HUES64 (cell line): ENCODE measurements around the gene LYRM4. TPM values are rescaled to one million over a fixed set of nuclear protein-coding genes. Genes with fewer than 3 reads are reported as not detected.

ENCODE experiments used
- H3K27ac ChIP-seq: 2 replicates; pipeline ENCODE4 v1.7.0; 2013; ENCODE audit warnings: low read depth, low read length, inconsistent platforms
- H3K27me3 ChIP-seq: 2 replicates; pipeline ENCODE4 v1.6.1; 2013; ENCODE audit warnings: mild to moderate bottlenecking, low read length; ENCODE audit not compliant: insufficient read depth
- H3K36me3 ChIP-seq: 2 replicates; pipeline ENCODE4 v1.6.1; 2013; ENCODE audit warnings: mild to moderate bottlenecking, low read length; ENCODE audit not compliant: insufficient read depth
- H3K4me1 ChIP-seq: 2 replicates; pipeline ENCODE4 v1.6.1; 2013; ENCODE audit warnings: mild to moderate bottlenecking, low read length, moderate library complexity; ENCODE audit not compliant: insufficient read depth
- H3K4me3 ChIP-seq: 2 replicates; pipeline ENCODE4 v1.5.1; 2013; ENCODE audit warnings: mild to moderate bottlenecking, low read length, moderate library complexity
- H3K9ac ChIP-seq: 2 replicates; pipeline ENCODE4 v1.6.1; 2013; ENCODE audit warnings: mild to moderate bottlenecking, low read depth, low read length
- H3K9me3 ChIP-seq: 2 replicates; pipeline ENCODE4 v1.6.1; 2013; ENCODE audit warnings: low read depth, low read length; ENCODE audit not compliant: insufficient read depth
- WGBS: fragments of 150-250, 120-280 bp; methylation state at CpG from one replicate; pipeline ENCODE4 v1.1.7; 2013; ENCODE audit warnings: missing lambda C conversion rate; 5-methylcytosine and 5-hydroxymethylcytosine counted together
- polyA plus RNA-seq, 2 experiments: library from polyadenylated mRNA; stranded (reverse); fragments of 50-300 nt; gene quantifications; one replicate each; pipeline ENCODE4 v1.2.3, GENCODE V29; 2013

LYRM4 gene
- polyA plus RNA-seq (2013, experiment 1 of 2) = 41.3 TPM
- 45.6 TPM for polyA plus RNA-seq (2013, experiment 2 of 2)

- Histone ChIP-seq H3K9me3 (no peaks in the 10 kb centered on the region), H3K36me3 (peaks cover 18% of the 10 kb centered on the region), H3K9ac (peak within 1 kb of the TSS; percentile 100), H3K27me3 (no peaks in the 10 kb centered on the region), H3K4me3 (peak within 1 kb of the TSS; percentile 88), H3K27ac (peak within 1 kb of the TSS; percentile 99), H3K4me1 (no peaks in the 10 kb centered on the region; the same call in 1 of the 2 replicates)
- under 1% methylated on average over 85 of the region's 85 CpGs for WGBS
These were observed at the start of gene LYRM4, which contains the start of gene FARS2 for GRCh38 chr6:5260661-5261544. TSS of gene LYRM4 (minus strand) at chr6:5260950. CDS start at chr6:5260733, 217 bp downstream. TSS of gene FARS2 (plus strand) at chr6:5261513.

DNA sequence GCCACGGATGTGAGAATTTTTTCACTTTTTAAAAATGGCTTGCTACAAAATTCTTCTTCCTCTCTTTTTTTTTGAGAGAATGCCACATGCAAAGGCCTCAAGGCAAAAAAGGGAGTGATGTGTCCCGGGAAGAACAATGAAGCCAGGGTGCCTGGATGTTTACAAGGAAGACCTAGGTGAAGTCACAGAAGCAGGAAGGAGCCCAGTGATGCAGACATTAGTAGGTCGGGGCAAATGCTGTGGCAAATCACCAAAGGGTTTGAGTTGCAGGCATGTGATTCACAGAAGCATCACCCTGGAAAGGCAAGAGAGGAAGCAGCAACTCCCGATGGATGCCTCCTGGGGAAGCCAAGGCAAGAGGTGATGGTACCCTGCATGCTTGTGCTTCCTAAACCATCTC is 47.3 kb upstream of the LYRM4 start:
- no peak overlapping the region for H3K27ac ChIP-seq
- H3K9me3 ChIP-seq = no peaks in the 10 kb centered on the region
- no peak overlapping the region for H3K4me3 ChIP-seq
- peaks cover 6% of the 10 kb centered on the region for H3K4me1 ChIP-seq
- no peaks in the 10 kb centered on the region for H3K27me3 ChIP-seq
- WGBS = 63% methylated on average over 4 of the region's 4 CpGs
- no peak overlapping the region for H3K9ac ChIP-seq
- no peaks in the 10 kb centered on the region for H3K36me3 ChIP-seq

- no peaks in the 10 kb centered on the region for H3K9me3 ChIP-seq
- no peak overlapping the region for H3K4me3 ChIP-seq
- H3K4me1 ChIP-seq = peaks cover 4% of the 10 kb centered on the region; the same call in 1 of the 2 replicates
- no peak overlapping the region for H3K27ac ChIP-seq
- no peak overlapping the region for H3K9ac ChIP-seq
- no peaks in the 10 kb centered on the region for H3K36me3 ChIP-seq
- H3K27me3 ChIP-seq = no peaks in the 10 kb centered on the region
These were observed 46.3 kb upstream of the LYRM4 start for GRCh38 chr6:5307058-5307457.

- Histone ChIP-seq H3K36me3 (no peaks in the 10 kb centered on the region), H3K4me1 (peaks cover 4% of the 10 kb centered on the region; the same call in 1 of the 2 replicates), H3K27ac (no peak overlapping the region), H3K27me3 (no peaks in the 10 kb centered on the region), H3K9ac (no peak overlapping the region), H3K9me3 (no peaks in the 10 kb centered on the region), H3K4me3 (no peak overlapping the region)
- WGBS = 88% methylated on average over 3 of the region's 5 CpGs
These were observed 45.3 kb upstream of the LYRM4 start for GRCh38 chr6:5305968-5306626.

DNA sequence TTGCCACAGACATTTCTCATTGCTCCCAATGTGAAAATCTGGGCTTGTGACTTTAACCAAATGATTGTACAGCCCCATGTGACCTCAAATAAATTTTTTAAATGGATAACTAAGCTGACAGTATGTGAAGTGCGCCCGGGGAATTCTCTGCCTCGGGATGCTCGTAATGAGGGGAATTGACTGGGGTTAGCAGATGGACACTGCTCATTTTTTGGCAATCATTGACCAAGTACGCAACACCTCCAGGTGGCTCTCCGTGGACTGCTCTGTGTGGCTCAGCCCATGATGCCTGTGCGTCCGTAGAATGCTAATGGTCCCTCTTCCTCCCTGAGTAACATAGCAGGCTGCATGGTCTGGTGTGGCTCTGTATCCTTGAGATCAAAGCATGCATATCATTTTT is 42.9 kb upstream of the LYRM4 start:
- no peak overlapping the region for H3K4me3 ChIP-seq
- WGBS = 95% methylated on average over 8 of the region's 8 CpGs

DNA sequence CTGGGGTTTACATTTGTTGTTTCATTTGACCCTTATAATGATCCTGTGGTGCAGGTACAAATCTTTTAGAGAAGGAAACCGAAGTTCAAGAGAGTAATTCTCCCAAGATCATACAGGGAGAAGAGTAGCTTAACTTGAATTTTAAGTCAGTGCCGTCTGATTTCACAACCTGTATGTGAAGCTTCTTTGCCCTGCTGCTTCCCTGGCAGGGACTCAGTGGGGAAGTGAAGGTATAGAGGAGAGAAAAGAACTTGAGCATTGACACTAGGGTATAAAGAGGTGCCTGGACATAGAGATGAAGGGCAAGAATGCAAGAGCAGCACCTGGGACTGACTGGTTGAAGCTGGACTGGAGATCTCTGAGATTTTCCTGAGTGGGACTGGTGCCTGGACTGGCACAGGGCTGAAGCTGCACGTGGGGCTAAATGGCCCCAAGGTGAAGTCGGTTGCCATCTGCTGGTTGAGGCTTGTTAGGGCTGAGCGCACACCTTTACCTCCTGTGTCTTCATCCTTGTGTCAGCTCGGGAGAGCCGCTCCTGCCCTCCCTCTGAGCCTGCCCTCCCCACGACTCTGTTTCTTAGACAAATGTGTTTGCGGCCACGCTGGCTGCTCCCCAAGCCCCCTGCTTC is 42.4 kb upstream of the LYRM4 start:
- Histone ChIP-seq H3K4me3 (no peak overlapping the region), H3K4me1 (peaks cover 4% of the 10 kb centered on the region; the same call in 1 of the 2 replicates), H3K36me3 (no peaks in the 10 kb centered on the region), H3K27me3 (no peaks in the 10 kb centered on the region), H3K9me3 (no peaks in the 10 kb centered on the region), H3K27ac (no peak overlapping the region), H3K9ac (no peak overlapping the region)
- WGBS = 35% methylated on average over 10 of the region's 10 CpGs

More for the DNA sequence above, 42.9 kb upstream of the LYRM4 start:
- Histone ChIP-seq H3K27me3 (no peaks in the 10 kb centered on the region), H3K36me3 (no peaks in the 10 kb centered on the region), H3K4me1 (peaks cover 4% of the 10 kb centered on the region; the same call in 1 of the 2 replicates), H3K9me3 (no peaks in the 10 kb centered on the region), H3K9ac (no peak overlapping the region), H3K27ac (no peak overlapping the region)

GRCh38 chr6:5302220-5302946 is 41.6 kb upstream of the LYRM4 start:
- Histone ChIP-seq H3K9ac (no peak overlapping the region), H3K27ac (no peak overlapping the region), H3K27me3 (no peaks in the 10 kb centered on the region), H3K36me3 (no peaks in the 10 kb centered on the region), H3K4me3 (no peak overlapping the region), H3K4me1 (peaks cover 4% of the 10 kb centered on the region; the same call in 1 of the 2 replicates), H3K9me3 (no peaks in the 10 kb centered on the region)
- whole genome bisulfite sequencing = 93% methylated on average over 10 of the region's 10 CpGs

DNA sequence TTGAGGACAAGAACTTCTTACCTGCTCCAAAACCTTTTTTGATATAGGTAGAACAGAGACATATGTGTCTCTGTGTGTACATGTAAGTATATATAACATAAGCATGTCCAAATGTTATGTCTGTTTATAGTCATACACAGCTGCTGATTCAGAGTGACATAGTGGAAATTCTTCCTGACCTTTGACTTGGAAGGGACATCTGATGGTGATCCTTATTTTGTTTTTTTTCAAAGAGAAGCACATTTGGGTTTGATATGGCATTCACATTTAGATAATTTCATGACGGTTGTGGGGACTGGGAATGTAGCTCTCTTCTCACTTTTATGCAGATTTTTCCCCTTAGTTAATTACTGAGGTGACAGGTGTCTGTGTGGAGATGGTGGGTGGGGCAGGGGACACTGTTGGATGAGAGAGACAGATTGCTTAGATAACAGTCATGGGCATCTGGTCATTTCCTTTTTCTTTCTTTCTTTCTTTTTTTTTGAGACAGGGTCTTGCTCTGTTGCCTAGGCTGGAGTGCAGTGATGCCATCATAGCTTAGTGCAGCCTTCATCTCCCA is 39.5 kb upstream of the LYRM4 start:
- Histone ChIP-seq H3K9me3 (no peaks in the 10 kb centered on the region), H3K27me3 (no peaks in the 10 kb centered on the region), H3K4me3 (no peak overlapping the region), H3K4me1 (no peaks in the 10 kb centered on the region), H3K9ac (no peak overlapping the region), H3K36me3 (no peaks in the 10 kb centered on the region), H3K27ac (no peak overlapping the region)
- WGBS = 88% methylated on average over 1 of the region's 1 CpG

GRCh38 chr6:5295623-5296022 is 34.9 kb upstream of the LYRM4 start:
- H3K36me3 ChIP-seq = no peaks in the 10 kb centered on the region
- H3K4me1 ChIP-seq = peaks cover 8% of the 10 kb centered on the region; the same call in 1 of the 2 replicates
- no peak overlapping the region for H3K9ac ChIP-seq

DNA sequence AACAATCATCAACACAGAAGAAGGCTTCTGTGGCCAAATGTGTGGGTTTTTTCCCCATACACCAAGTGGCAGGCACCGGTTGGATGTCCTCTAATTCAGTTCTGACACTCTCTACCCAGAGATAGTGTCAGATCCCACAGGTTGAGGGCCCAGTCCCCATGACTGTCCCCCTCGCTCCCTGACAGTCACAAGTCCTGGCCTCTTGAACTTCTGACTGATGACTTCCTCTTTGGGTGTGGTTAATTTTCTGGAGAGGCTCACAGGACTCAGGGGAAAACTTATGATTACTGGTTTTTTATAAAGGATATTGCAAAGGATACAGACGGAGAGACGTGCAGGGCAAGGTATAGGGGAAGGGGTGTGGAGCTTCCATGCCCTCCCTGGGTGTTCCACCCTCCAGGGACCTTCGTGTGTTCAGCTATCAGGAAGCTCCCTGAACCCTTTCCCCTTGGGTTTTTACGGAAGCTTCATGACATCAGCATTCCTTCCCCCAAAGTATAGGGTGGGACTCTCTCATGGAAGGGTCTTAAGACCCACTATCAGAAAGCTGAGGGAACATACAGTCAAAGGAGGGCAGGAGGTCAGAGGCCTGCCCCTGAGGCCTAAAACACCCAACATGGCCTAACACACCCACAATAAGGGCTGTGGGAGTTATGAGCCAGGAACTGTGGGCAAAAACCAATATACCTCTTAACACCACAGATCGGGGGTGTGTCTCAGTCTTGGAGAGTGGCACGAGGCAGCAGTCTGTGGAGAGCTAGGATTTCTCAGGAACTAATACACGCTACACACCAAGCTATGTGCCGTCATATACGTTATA is 33.9 kb upstream of the LYRM4 start:
- Histone ChIP-seq H3K4me1 (peaks cover 8% of the 10 kb centered on the region; the same call in 1 of the 2 replicates), H3K27me3 (no peaks in the 10 kb centered on the region), H3K36me3 (no peaks in the 10 kb centered on the region), H3K4me3 (no peak overlapping the region), H3K27ac (no peak overlapping the region), H3K9ac (no peak overlapping the region), H3K9me3 (no peaks in the 10 kb centered on the region)
- 88% methylated on average over 9 of the region's 11 CpGs for WGBS

More at GRCh38 chr6:5295623-5296022, 34.9 kb upstream of the LYRM4 start:
- H3K9me3 ChIP-seq = no peaks in the 10 kb centered on the region
- no peaks in the 10 kb centered on the region for H3K27me3 ChIP-seq
- 94% methylated on average over 6 of the region's 7 CpGs for WGBS
- no peak overlapping the region for H3K27ac ChIP-seq
- no peak overlapping the region for H3K4me3 ChIP-seq
